Activated CD8-positive, alpha-beta memory T cell treated with anti-CD3 and anti-CD28 coated beads, Interleukin-2, amount 50 U/mL, for 48 hours (primary cell): ENCODE data around the gene TAF6L.
"Not testable (repeated sequence)": the region's sequence is repeated elsewhere in the genome, so short reads cannot be mapped to it uniquely, and the experiment has no call there.

ENCODE experiments used
- DNase-seq: peaks from one replicate; pipeline ENCODE4 v3.0.0-alpha.2; 2020

The TAF6L gene

GRCh38 chr11:62757846-62758788 lies 13.1 kb upstream of the TAF6L start:
- no peak for DNase-seq

- DNase-seq = not testable (repeated sequence)
Measured at GRCh38 chr11:62760867-62761227, 10.3 kb upstream of the TAF6L start.

GRCh38 chr11:62770778-62771143 lies 435 bp upstream of the TAF6L start:
- peak; percentile 72 for DNase-seq

GRCh38 chr11:62774407-62774806 lies 3.2 kb downstream of the TAF6L start:
- no peak for DNase-seq

- no peak for DNase-seq
Measured at GRCh38 chr11:62775646-62776045, 4.5 kb downstream of the TAF6L start.

- DNase-seq = no peak
Measured at GRCh38 chr11:62777389-62777788, 6.2 kb downstream of the TAF6L start.

- DNase-seq = no peak
Measured at GRCh38 chr11:62778441-62778840, 7.2 kb downstream of the TAF6L start.

- no peak for DNase-seq
Measured at GRCh38 chr11:62782753-62783152, 11.6 kb downstream of the TAF6L start.

- peak; percentile 94 for DNase-seq
Measured at GRCh38 chr11:62786318-62787004, 15.3 kb downstream of the TAF6L start.

- DNase-seq = peak; percentile 99
Measured at GRCh38 chr11:62787005-62787759, 16.0 kb downstream of the TAF6L start, which contains the start of gene TMEM179B. Gene TMEM179B (plus strand): TSS chr11:62787402. CDS start chr11:62787432, 30 bp downstream.

GRCh38 chr11:62788991-62789390 lies 17.8 kb downstream of the TAF6L start:
- no peak for DNase-seq

GRCh38 chr11:62789576-62789975 lies 18.4 kb downstream of the TAF6L start:
- no peak for DNase-seq

- DNase-seq = peak; percentile 93
Measured at GRCh38 chr11:62791501-62792201, 20.5 kb downstream of the TAF6L start, which contains the start of gene TMEM223. Gene TMEM223 (minus strand): TSS chr11:62792006. CDS start chr11:62791994, 12 bp downstream.

- no peak for DNase-seq
Measured at GRCh38 chr11:62792202-62792575, 21.0 kb downstream of the TAF6L start.

- DNase-seq = no peak
Measured at GRCh38 chr11:62794201-62794775, 23.1 kb downstream of the TAF6L start.

- no peak for DNase-seq
Measured at GRCh38 chr11:62796281-62796680, 25.1 kb downstream of the TAF6L start.

GRCh38 chr11:62799486-62799885 lies 28.3 kb downstream of the TAF6L start:
- no peak for DNase-seq

GRCh38 chr11:62801071-62801470 lies 29.9 kb downstream of the TAF6L start:
- DNase-seq = no peak

- DNase-seq = no peak
Measured at GRCh38 chr11:62804310-62805075, 33.3 kb downstream of the TAF6L start.

GRCh38 chr11:62805076-62805892 lies 34.1 kb downstream of the TAF6L start, which contains the start of gene NXF1:
Gene NXF1 (minus strand): TSS chr11:62805440. CDS start chr11:62805356, 84 bp downstream.
- DNase-seq = peak; percentile 100
